A549 (cell line): ENCODE results near the gene FAM78A. TPM values are rescaled to one million over a fixed set of nuclear protein-coding genes. Genes with fewer than 3 reads are reported as not detected.

Experiments used
- ATAC-seq, 2 experiments: fragments of 200-7000 bp in 1 of 2; fragments of >200 bp in 1 of 2; cut with Nextera tagmentation in 1 of 2; cut with Tn5 transposase in 1 of 2; 3 replicates each; pipeline versions ENCODE4 v1.8.0 to v1.9.1; 2018 to 2020; ENCODE audit warnings: mild to moderate bottlenecking in 1 of 2, moderate library complexity in 1 of 2
- CTCF ChIA-PET: fragments of 300-600 bp; sonication (Branson Sonifier 250); formaldehyde crosslinking; extraction: SDS; loops from one replicate; lab custom pipeline; 2021; ENCODE audit warnings: antibody characterized with exemption, inconsistent platforms; lab: Yijun Ruan, JAX
- POLR2A ChIA-PET: fragments of 350-600 bp; formaldehyde crosslinking; extraction: SDS; loops from one replicate; lab custom pipeline; 2021; ENCODE audit warnings: antibody characterized with exemption, inconsistent platforms; lab: Yijun Ruan, JAX
- DNase-seq, 2 experiments: peaks; one replicate each; pipeline versions ENCODE4 v3.0.0 to v3.0.0-alpha.2; 2011 to 2016; ENCODE audit warnings: low read depth in 1 of 2, low spot score in 1 of 2
- FAIRE-seq: peaks from 2 replicates; lab custom pipeline; 2011; peaks lifted over from hg19 to GRCh38; lab: Jason Lieb, UNC
- H3K27ac ChIP-seq, 2 experiments: fragments of >200 bp; sonication (Bioruptor Twin); formaldehyde crosslinking; 3 replicates each; pipeline ENCODE4 v1.5.1; 2016 to 2017
- H3K4me1 ChIP-seq: fragments of >200 bp; sonication (Bioruptor Twin); formaldehyde crosslinking; 3 replicates; pipeline ENCODE4 v1.6.1; 2016
- H3K4me2 ChIP-seq: fragments of >200 bp; sonication (Bioruptor Twin); formaldehyde crosslinking; 3 replicates; pipeline ENCODE4 v1.6.1; 2016
- H3K4me3 ChIP-seq: fragments of >200 bp; sonication (Bioruptor Twin); formaldehyde crosslinking; 3 replicates; pipeline ENCODE4 v1.5.1; 2016
- H3K9me3 ChIP-seq: fragments of >200 bp; sonication (Bioruptor Twin); formaldehyde crosslinking; 3 replicates; pipeline ENCODE4 v1.6.1; 2016
- BHLHE40 ChIP-seq: IDR thresholded peaks from 2 replicates; pipeline ENCODE4 v1.6.1; 2012; ENCODE audit warnings: low read depth, low read length, inconsistent platforms
- CBX2 ChIP-seq: fragments of 200-600 bp; sonication (generic); IDR thresholded peaks from 2 replicates; pipeline ENCODE4 v1.6.1; 2016; ENCODE audit warnings: low read depth, mild to moderate bottlenecking, borderline replicate concordance
- CBX8 ChIP-seq: fragments of 200-600 bp; sonication (generic); IDR thresholded peaks from 2 replicates; pipeline ENCODE4 v1.6.1; 2016
- CHD2 ChIP-seq: fragments of 150-350 bp; IDR thresholded peaks from 2 replicates; pipeline ENCODE4 v1.6.1; 2014; ENCODE audit warnings: low read length; ENCODE audit not compliant: partially characterized antibody
- EHMT2 ChIP-seq: fragments of 200-600 bp; sonication (generic); IDR thresholded peaks from 2 replicates; pipeline ENCODE4 v1.6.1; 2016; ENCODE audit warnings: antibody characterized with exemption, low read depth, mild to moderate bottlenecking, moderate library complexity
- ESRRA ChIP-seq: fragments of 150-350 bp; IDR thresholded peaks from 2 replicates; pipeline ENCODE4 v1.6.1; 2014; ENCODE audit warnings: mild to moderate bottlenecking, low read length, borderline replicate concordance
- FOSL2 ChIP-seq, 2 experiments: fragments of 450-650 bp in 1 of 2; fragments of >200 bp in 1 of 2; sonication (Bioruptor Twin) in 1 of 2; formaldehyde crosslinking; IDR thresholded peaks; 2 replicates each; pipeline versions ENCODE4 v1.5.0 to v1.6.1; 2016 to 2020; ENCODE audit warnings: mild to moderate bottlenecking in 1 of 2, moderate library complexity in 1 of 2
- FOXS1 ChIP-seq: fragments of 250-450 bp; sonication (Bioruptor Pico); IDR thresholded peaks from 2 replicates; pipeline ENCODE4 v1.5.0; 2020; ENCODE audit warnings: mild to moderate bottlenecking, moderate library complexity
- GATA3 ChIP-seq: IDR thresholded peaks from 2 replicates; pipeline ENCODE4 v1.6.1; 2012; ENCODE audit warnings: borderline replicate concordance
- HEYL ChIP-seq: fragments of 250-450 bp; sonication (Bioruptor Pico); IDR thresholded peaks from 2 replicates; pipeline ENCODE4 v1.8.0; 2021; ENCODE audit warnings: mild to moderate bottlenecking, moderate library complexity
- JUNB ChIP-seq: fragments of >200 bp; sonication (Bioruptor Twin); formaldehyde crosslinking; IDR thresholded peaks from 2 replicates; pipeline ENCODE4 v1.6.1; 2016
- KDM1A ChIP-seq: fragments of 200-600 bp; sonication (generic); IDR thresholded peaks from 2 replicates; pipeline ENCODE4 v1.6.1; 2016; ENCODE audit warnings: low read depth, mild to moderate bottlenecking
- MAFK ChIP-seq: fragments of 450-650 bp; IDR thresholded peaks from 2 replicates; pipeline ENCODE4 v1.6.1; 2014; ENCODE audit not compliant: partially characterized antibody
- MYC ChIP-seq: IDR thresholded peaks from 2 replicates; pipeline ENCODE4 v1.6.1; 2012; ENCODE audit warnings: mild to moderate bottlenecking, inconsistent platforms, low read length, improper control_type of control experiment, borderline replicate concordance
- PHF8 ChIP-seq: fragments of 200-600 bp; sonication (generic); IDR thresholded peaks from 2 replicates; pipeline ENCODE4 v1.6.1; 2016; ENCODE audit warnings: low read depth, mild to moderate bottlenecking, antibody characterized with exemption, moderate library complexity, borderline replicate concordance
- POLR2A ChIP-seq: IDR thresholded peaks from 2 replicates; pipeline ENCODE4 v1.6.1; 2012; ENCODE audit warnings: mild to moderate bottlenecking, low read length
- POLR2AphosphoS2 ChIP-seq: conservative IDR thresholded peaks from 2 replicates; pipeline ENCODE4 v1.6.1; 2012; ENCODE audit warnings: low read length, improper control_type of control experiment, inconsistent platforms
- RCOR1 ChIP-seq: fragments of 150-350 bp; IDR thresholded peaks from 2 replicates; pipeline ENCODE4 v1.6.1; 2014; ENCODE audit warnings: antibody characterized with exemption, low read length, low read depth
- RNF2 ChIP-seq: fragments of 200-600 bp; sonication (generic); IDR thresholded peaks from 2 replicates; pipeline ENCODE4 v1.6.1; 2016; ENCODE audit warnings: low read depth, mild to moderate bottlenecking, antibody characterized with exemption, moderate library complexity, borderline replicate concordance
- SREBF2 ChIP-seq: fragments of 450-650 bp; IDR thresholded peaks from 2 replicates; pipeline ENCODE4 v1.6.1; 2014; ENCODE audit warnings: mild to moderate bottlenecking, moderate library complexity
- TFCP2L1 ChIP-seq: fragments of 250-450 bp; sonication (Bioruptor Pico); IDR thresholded peaks from 2 replicates; pipeline ENCODE4 v1.5.0; 2021; ENCODE audit warnings: mild to moderate bottlenecking
- TP53 ChIP-seq: fragments of 250-450 bp; sonication (Bioruptor Pico); IDR thresholded peaks from 2 replicates; pipeline ENCODE4 v1.5.0; 2021; ENCODE audit warnings: mild to moderate bottlenecking, moderate library complexity
- ZC3H11A ChIP-seq: fragments of 450-650 bp; IDR thresholded peaks from 2 replicates; pipeline ENCODE4 v1.6.1; 2014; ENCODE audit warnings: antibody characterized with exemption, mild to moderate bottlenecking
- ZFP36 ChIP-seq: fragments of 450-650 bp; IDR thresholded peaks from 2 replicates; pipeline ENCODE4 v1.6.1; 2014; ENCODE audit warnings: borderline replicate concordance; ENCODE audit not compliant: partially characterized antibody
- ZNF302 ChIP-seq: fragments of 250-450 bp; sonication (Bioruptor Pico); IDR thresholded peaks from 2 replicates; pipeline ENCODE4 v1.9.0; 2021; ENCODE audit warnings: inconsistent platforms, mild to moderate bottlenecking, moderate library complexity
- ZSCAN20 ChIP-seq: fragments of 250-450 bp; sonication (Bioruptor Pico); IDR thresholded peaks from 2 replicates; pipeline ENCODE4 v1.8.0; 2022; ENCODE audit warnings: mild to moderate bottlenecking, moderate library complexity
- WGBS: methylation state at CpG from one replicate; pipeline ENCODE4 v1.1.6; 2017; ENCODE audit errors: missing lambda C conversion rate; 5-methylcytosine and 5-hydroxymethylcytosine counted together
- polyA plus RNA-seq, 4 experiments: library from polyadenylated mRNA; depleted of rRNA in 3 of 4; stranded (reverse); fragments of >200 nt; fragmentation: RNase III in 1 of 4; extraction: RNeasy Plus Mini Kit Qiagen cat#74134 plus additional on column Dnase treatment in 1 of 4; gene quantifications; 2 replicates in 3 of 4; 3 replicates in 1 of 4; pipeline ENCODE4 v1.2.3, GENCODE V29; 2011 to 2017
- TF ChIP-seq, protein P1 (sequence below): fragments of 150-350 bp; IDR thresholded peaks from 2 replicates; pipeline ENCODE4 v1.6.1; 2014; ENCODE audit warnings: low read depth, mild to moderate bottlenecking, low read length
- TF ChIP-seq, protein P2 (sequence below): fragments of 250-450 bp; sonication (Bioruptor Pico); IDR thresholded peaks from 2 replicates; pipeline ENCODE4 v1.5.0; 2020; ENCODE audit warnings: low read depth, mild to moderate bottlenecking, moderate library complexity

FAM78A gene
- polyA plus RNA-seq, 2 of the 4 experiments (the other 2 are of a cell fraction): 0.44 to 0.50 TPM

DNA sequence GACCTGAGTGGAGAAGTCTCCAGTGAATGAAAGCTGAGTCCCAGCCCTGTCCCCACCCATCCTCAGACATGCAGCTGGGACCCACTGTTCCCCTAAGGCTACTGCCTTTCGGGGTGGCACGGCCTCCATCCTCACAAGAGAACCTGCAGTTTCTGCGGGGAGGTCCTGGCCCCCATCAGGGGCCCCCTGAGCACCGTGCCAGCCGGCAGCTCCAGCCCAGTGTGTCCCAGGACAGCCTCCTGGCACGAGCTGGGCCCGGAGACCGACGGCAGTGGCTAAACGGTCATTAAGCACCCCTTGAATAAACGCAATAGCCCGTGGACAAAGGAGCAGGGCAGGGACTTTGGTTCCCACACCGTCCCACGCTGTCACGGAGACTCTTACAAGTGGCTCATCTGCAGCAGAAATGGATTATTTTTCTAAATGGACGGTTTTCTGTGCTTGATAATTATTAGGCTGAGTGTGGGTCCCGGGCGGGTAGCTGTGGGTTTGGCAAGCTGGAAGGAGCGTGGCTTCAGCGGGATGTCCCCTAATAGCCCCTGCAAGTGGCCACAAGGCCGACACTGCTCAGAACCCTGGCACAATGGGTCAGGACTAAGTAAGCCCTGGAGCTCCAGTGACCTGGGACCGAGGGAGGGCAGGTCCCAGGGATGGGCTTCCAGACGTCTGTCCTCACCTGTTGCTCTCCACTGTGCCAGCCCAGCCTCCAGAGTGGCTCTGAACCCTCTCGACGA lies 17.4 kb downstream of the FAM78A start:
- FAIRE-seq (no peak), ATAC-seq (no peak)
- Histone ChIP-seq H3K4me3 (no peak overlapping the region), H3K27ac (no peak overlapping the region), H3K4me2 (no peak overlapping the region)
- ChIA-PET POLR2A (no interaction called here), CTCF (interaction anchor here (1.2 to 1.8 kb wide), 2 partner anchors 81 to 197 kb away, joined by 3 to 6 read pairs; no protein-coding TSS in a partner anchor)
- 74% methylated on average over 17 of the region's 25 CpGs for WGBS
- no peak for TF ChIP-seq HEYL (CRISPR knock-in tag)
- TF ChIP-seq POLR2AphosphoS2: no peak
- TF ChIP-seq RNF2: no peak
- no peak for TF ChIP-seq ZFP36
- TF ChIP-seq, protein P1, sequence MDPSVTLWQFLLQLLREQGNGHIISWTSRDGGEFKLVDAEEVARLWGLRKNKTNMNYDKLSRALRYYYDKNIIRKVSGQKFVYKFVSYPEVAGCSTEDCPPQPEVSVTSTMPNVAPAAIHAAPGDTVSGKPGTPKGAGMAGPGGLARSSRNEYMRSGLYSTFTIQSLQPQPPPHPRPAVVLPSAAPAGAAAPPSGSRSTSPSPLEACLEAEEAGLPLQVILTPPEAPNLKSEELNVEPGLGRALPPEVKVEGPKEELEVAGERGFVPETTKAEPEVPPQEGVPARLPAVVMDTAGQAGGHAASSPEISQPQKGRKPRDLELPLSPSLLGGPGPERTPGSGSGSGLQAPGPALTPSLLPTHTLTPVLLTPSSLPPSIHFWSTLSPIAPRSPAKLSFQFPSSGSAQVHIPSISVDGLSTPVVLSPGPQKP: no peak
- TF ChIP-seq GATA3: no peak
- TF ChIP-seq, all 56 proteins: peak for 0
- peaks cover 8% of the 10 kb centered on the region for H3K4me1 ChIP-seq
- no peak for DNase-seq
- H3K9me3 ChIP-seq: no peaks in the 10 kb centered on the region

DNA sequence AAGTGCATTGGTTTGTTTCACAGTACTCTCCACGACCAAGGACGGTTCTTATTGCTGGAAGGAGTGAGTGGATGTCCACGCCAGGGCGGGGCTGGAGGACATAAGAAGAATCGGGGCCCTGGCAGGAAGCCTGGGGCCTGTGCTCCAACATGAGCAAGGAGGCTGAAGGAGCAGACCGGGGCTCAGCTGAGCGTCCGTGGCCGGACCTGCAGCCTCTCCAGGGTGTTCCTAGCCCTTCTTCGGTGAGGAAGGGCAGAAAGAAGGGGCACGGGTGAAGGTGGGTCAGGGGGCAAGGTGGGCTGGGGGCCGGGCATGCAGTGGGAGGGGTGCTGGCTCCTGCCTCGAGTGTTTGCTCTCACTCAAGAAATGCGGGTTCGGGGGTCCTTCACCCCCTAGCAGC lies 18.1 kb downstream of the FAM78A start:
- no peak overlapping the region for H3K4me3 ChIP-seq
- DNase-seq: no peak
- H3K4me2 ChIP-seq: no peak overlapping the region
- ATAC-seq: no peak
- POLR2A ChIA-PET: no interaction called here
- no peak overlapping the region for H3K27ac ChIP-seq
- no peak for TF ChIP-seq ESRRA
- TF ChIP-seq ZNF302 (CRISPR knock-in tag): no peak
- TF ChIP-seq MYC: no peak
- no peak for TF ChIP-seq RCOR1
- no peak for TF ChIP-seq FOXS1
- no peak for TF ChIP-seq CHD2
- no peak for TF ChIP-seq RNF2
- TF ChIP-seq, protein P2, sequence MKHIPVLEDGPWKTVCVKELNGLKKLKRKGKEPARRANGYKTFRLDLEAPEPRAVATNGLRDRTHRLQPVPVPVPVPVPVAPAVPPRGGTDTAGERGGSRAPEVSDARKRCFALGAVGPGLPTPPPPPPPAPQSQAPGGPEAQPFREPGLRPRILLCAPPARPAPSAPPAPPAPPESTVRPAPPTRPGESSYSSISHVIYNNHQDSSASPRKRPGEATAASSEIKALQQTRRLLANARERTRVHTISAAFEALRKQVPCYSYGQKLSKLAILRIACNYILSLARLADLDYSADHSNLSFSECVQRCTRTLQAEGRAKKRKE (CRISPR knock-in tag): no peak
- no peak for TF ChIP-seq MAFK
- TF ChIP-seq BHLHE40: no peak
- TF ChIP-seq ZC3H11A: no peak
- no peak for TF ChIP-seq SREBF2
- TF ChIP-seq POLR2A: no peak
- TF ChIP-seq PHF8: no peak
- TF ChIP-seq, all 56 proteins: peak for 0
- CTCF ChIA-PET: interaction anchor here (1.8 kb wide), 1 partner anchor 81 kb away, joined by 6 read pairs; no protein-coding TSS in a partner anchor
- Histone ChIP-seq H3K9me3 (no peaks in the 10 kb centered on the region), H3K4me1 (peaks cover 8% of the 10 kb centered on the region)
- no peak for FAIRE-seq
- WGBS: 80% methylated on average over 14 of the region's 15 CpGs

DNA sequence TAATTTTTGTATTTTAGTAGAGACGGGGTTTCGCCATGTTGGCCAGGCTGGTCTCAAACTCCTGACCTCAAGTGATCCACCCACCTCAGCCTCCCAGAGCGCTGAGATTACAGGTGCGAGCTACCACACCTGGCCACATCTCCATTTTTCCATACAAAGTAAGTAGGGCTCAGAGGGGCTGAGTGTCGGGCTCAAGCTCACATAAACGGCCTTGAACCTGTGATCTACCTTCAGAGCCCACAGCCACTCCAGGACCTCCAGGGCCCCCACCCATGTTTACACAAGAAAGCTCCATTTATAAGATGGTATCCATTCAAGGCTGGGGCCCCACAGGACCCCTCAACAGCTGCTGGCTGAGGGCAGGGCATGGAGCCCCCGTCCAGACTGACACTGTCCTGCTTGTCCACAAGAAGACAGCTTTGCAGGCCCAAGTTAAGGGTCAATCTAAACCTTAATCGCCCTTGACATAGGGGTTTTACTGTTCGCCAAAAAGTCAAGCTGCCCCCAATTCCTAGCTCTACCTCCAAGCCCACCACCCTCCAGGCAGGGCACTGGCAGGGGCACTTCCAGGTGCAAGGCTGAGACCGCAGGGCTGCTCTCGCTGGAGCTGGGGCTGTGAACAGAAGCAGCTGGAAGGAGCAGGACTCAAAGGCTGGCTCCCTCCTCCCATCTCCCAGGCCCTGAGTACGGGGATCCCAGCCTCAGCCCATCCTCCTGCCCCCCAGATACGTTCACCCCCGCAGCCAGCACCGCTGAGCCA lies 18.9 kb downstream of the FAM78A start:
- POLR2A ChIA-PET: no interaction called here
- no peak for FAIRE-seq
- no peak for TF ChIP-seq JUNB
- no peak for TF ChIP-seq KDM1A
- no peak for TF ChIP-seq CBX8
- TF ChIP-seq CBX2: no peak
- no peak for TF ChIP-seq ZSCAN20 (CRISPR knock-in tag)
- no peak for TF ChIP-seq EHMT2
- no peak for TF ChIP-seq POLR2AphosphoS2
- no peak for TF ChIP-seq FOSL2 (IDR thresholded peaks at IDR 0.05)
- no peak for TF ChIP-seq FOSL2 (CRISPR knock-in tag; IDR thresholded peaks at IDR 0.05)
- TF ChIP-seq TP53 (CRISPR knock-in tag): no peak
- no peak for TF ChIP-seq TFCP2L1 (CRISPR knock-in tag)
- TF ChIP-seq PHF8: no peak
- TF ChIP-seq, all 56 proteins: peak for 0

More for the DNA sequence above, 18.9 kb downstream of the FAM78A start:
- H3K9me3 ChIP-seq: no peaks in the 10 kb centered on the region
- no peak overlapping the region for H3K27ac ChIP-seq
- peaks cover 8% of the 10 kb centered on the region for H3K4me1 ChIP-seq
- H3K4me2 ChIP-seq: no peak overlapping the region
- CTCF ChIA-PET: interaction anchor here (0.6 to 1.8 kb wide), 2 partner anchors 80 to 770 kb away, joined by 4 to 6 read pairs; no protein-coding TSS in a partner anchor
- WGBS: 91% methylated on average over 15 of the region's 15 CpGs
- no peak overlapping the region for H3K4me3 ChIP-seq
- ATAC-seq (no peak), DNase-seq (no peak)
